GM23338 (cell line): ENCODE results near the gene STK17A. TPM values are rescaled to one million over a fixed set of nuclear protein-coding genes. Genes with fewer than 3 reads are reported as not detected.

ENCODE experiments used
- ATAC-seq: fragments of 200-7000 bp; cut with Tn5 transposase; 3 replicates; pipeline ENCODE4 v1.9.1; 2020
- DNase-seq: peaks from one replicate; pipeline ENCODE4 v3.0.0-alpha.2; 2015; ENCODE audit warnings: low spot score
- H2AFZ ChIP-seq: fragments of 200-600 bp; sonication (generic); 2 replicates; pipeline ENCODE4 v1.8.0; 2016; ENCODE audit warnings: antibody characterized with exemption, mild to moderate bottlenecking, moderate library complexity
- H3F3A ChIP-seq: fragments of 200-600 bp; sonication (generic); replicated peaks from 2 replicates; pipeline ENCODE4 v1.8.0; 2017; ENCODE audit warnings: antibody characterized with exemption, mixed run types, low read depth
- H3K27ac ChIP-seq: fragments of 200-600 bp; sonication (generic); 2 replicates; pipeline ENCODE4 v1.6.1; 2016; ENCODE audit warnings: low read depth
- H3K27me3 ChIP-seq: fragments of 200-600 bp; sonication (generic); 2 replicates; pipeline ENCODE4 v1.8.0; 2016; ENCODE audit warnings: mild to moderate bottlenecking, mixed run types, moderate library complexity; ENCODE audit not compliant: insufficient read depth
- H3K36me3 ChIP-seq: fragments of 200-600 bp; sonication (generic); 2 replicates; pipeline ENCODE4 v1.8.0; 2016; ENCODE audit warnings: mild to moderate bottlenecking; ENCODE audit not compliant: insufficient read depth
- H3K4me1 ChIP-seq: fragments of 200-600 bp; sonication (generic); 2 replicates; pipeline ENCODE4 v1.8.0; 2016; ENCODE audit warnings: mild to moderate bottlenecking, moderate library complexity; ENCODE audit not compliant: insufficient read depth
- H3K4me2 ChIP-seq: fragments of 200-600 bp; sonication (generic); 2 replicates; pipeline ENCODE4 v1.7.1; 2017; ENCODE audit warnings: mixed run types
- H3K4me3 ChIP-seq: fragments of 200-600 bp; sonication (generic); 2 replicates; pipeline ENCODE4 v1.6.1; 2016; ENCODE audit warnings: mixed run types
- H3K79me2 ChIP-seq: fragments of 200-600 bp; sonication (generic); replicated peaks from 2 replicates; pipeline ENCODE4 v1.8.0; 2017; ENCODE audit warnings: mild to moderate bottlenecking; ENCODE audit not compliant: insufficient read depth
- H3K9me2 ChIP-seq: fragments of 200-600 bp; sonication (generic); 2 replicates; pipeline ENCODE4 v1.8.0; 2017; ENCODE audit not compliant: insufficient read depth
- H4K20me1 ChIP-seq: fragments of 200-600 bp; sonication (generic); replicated peaks from 2 replicates; pipeline ENCODE4 v1.8.0; 2017; ENCODE audit warnings: mild to moderate bottlenecking; ENCODE audit not compliant: insufficient read depth
- H3K27ac Mint-ChIP-seq: 2 replicates; pipeline ENCODE4 v1.8.0; 2020; ENCODE audit warnings: inconsistent platforms, mild to moderate bottlenecking, moderate library complexity, mixed read lengths
- H3K27me3 Mint-ChIP-seq: 3 replicates; pipeline ENCODE4 v1.8.0; 2022; ENCODE audit warnings: low read depth, mild to moderate bottlenecking, moderate library complexity, mixed read lengths, inconsistent platforms; ENCODE audit not compliant: insufficient read depth, poor library complexity
- H3K36me3 Mint-ChIP-seq: 3 replicates; pipeline ENCODE4 v1.8.0; 2021; ENCODE audit warnings: low read depth, mild to moderate bottlenecking, inconsistent platforms, moderate library complexity, mixed read lengths
- H3K4me1 Mint-ChIP-seq: 3 replicates; pipeline ENCODE4 v1.8.0; 2020; ENCODE audit warnings: mild to moderate bottlenecking, inconsistent platforms, mixed read lengths
- H3K4me3 Mint-ChIP-seq: 3 replicates; pipeline ENCODE4 v1.8.0; 2021; ENCODE audit warnings: moderate library complexity, mild to moderate bottlenecking, inconsistent platforms, mixed read lengths
- H3K9me3 Mint-ChIP-seq: 3 replicates; pipeline ENCODE4 v1.8.0; 2020; ENCODE audit warnings: moderate library complexity, mild to moderate bottlenecking, inconsistent platforms, mixed read lengths
- CREB1 ChIP-seq: fragments of 250-450 bp; sonication (Bioruptor Pico); IDR thresholded peaks from 2 replicates; pipeline ENCODE4 v1.5.0; 2020; ENCODE audit warnings: low read depth, mild to moderate bottlenecking, moderate library complexity
- EZH2 ChIP-seq: fragments of 200-600 bp; sonication (generic); IDR thresholded peaks from one replicate; pipeline ENCODE4 v1.8.0; 2017; ENCODE audit warnings: antibody characterized with exemption, mild to moderate bottlenecking, low read depth; ENCODE audit not compliant: unreplicated experiment
- EZH2phosphoT487 ChIP-seq: fragments of 200-600 bp; sonication (generic); IDR thresholded peaks from one replicate; pipeline ENCODE4 v1.8.1; 2018; ENCODE audit warnings: antibody characterized with exemption; ENCODE audit not compliant: unreplicated experiment
- JUNB ChIP-seq: IDR thresholded peaks from one replicate; pipeline ENCODE4 v1.6.1; 2016; ENCODE audit warnings: antibody characterized with exemption; ENCODE audit not compliant: unreplicated experiment
- NANOG ChIP-seq: IDR thresholded peaks from 2 replicates; pipeline ENCODE4 v1.6.1; 2016; ENCODE audit warnings: antibody characterized with exemption, borderline replicate concordance
- POLR2AphosphoS5 ChIP-seq: IDR thresholded peaks from 2 replicates; pipeline ENCODE4 v1.6.1; 2016; ENCODE audit warnings: antibody characterized with exemption, low read depth
- STAT1 ChIP-seq: IDR thresholded peaks from one replicate; pipeline ENCODE4 v1.6.1; 2016; ENCODE audit warnings: antibody characterized with exemption; ENCODE audit not compliant: unreplicated experiment
- ZNF114 ChIP-seq: fragments of 250-450 bp; sonication (Bioruptor Pico); IDR thresholded peaks from 2 replicates; pipeline ENCODE4 v1.5.0; 2020; ENCODE audit warnings: mild to moderate bottlenecking, moderate library complexity
- ZNF331 ChIP-seq: fragments of 250-450 bp; sonication (Bioruptor Pico); IDR thresholded peaks from 2 replicates; pipeline ENCODE4 v1.5.0; 2020; ENCODE audit warnings: low read depth, mild to moderate bottlenecking, moderate library complexity
- polyA plus RNA-seq: library from polyadenylated mRNA; unstranded; fragments of >200 nt; fragmentation: Nextera tagmentation; extraction: Ambion mirVana; gene quantifications from 2 replicates; pipeline ENCODE4 v1.2.1, GENCODE V29; 2016
- total RNA-seq: library from RNA; depleted of rRNA; stranded (reverse); fragments of >200 nt; shearing (Covaris generic); gene quantifications from 2 replicates; pipeline ENCODE4 v1.2.3, GENCODE V29; 2014
- TF ChIP-seq, protein P1 (sequence below): fragments of 250-450 bp; sonication (Bioruptor Pico); IDR thresholded peaks from 2 replicates; pipeline ENCODE4 v1.5.0; 2020; ENCODE audit warnings: mild to moderate bottlenecking, moderate library complexity
- TF ChIP-seq, protein P2 (sequence below): IDR thresholded peaks from 2 replicates; pipeline ENCODE4 v1.6.1; 2016; ENCODE audit warnings: antibody characterized with exemption
- TF ChIP-seq, protein P3 (sequence below): IDR thresholded peaks from one replicate; pipeline ENCODE4 v1.6.1; 2018; ENCODE audit warnings: antibody characterized with exemption; ENCODE audit not compliant: unreplicated experiment
- TF ChIP-seq, protein P4 (sequence below), 2 experiments: fragments of 200-600 bp in 1 of 2; sonication (generic) in 1 of 2; conservative IDR thresholded peaks; 2 replicates each; pipeline versions ENCODE4 v1.5.1 to v1.6.1; 2016 to 2017; ENCODE audit warnings: antibody characterized with exemption in 2 of 2, low read depth in 2 of 2, mild to moderate bottlenecking in 2 of 2, moderate library complexity in 1 of 2

The STK17A gene
- total and polyA plus RNA-seq, 2 experiments from 2014 or later = 21.2 to 21.8 TPM

DNA sequence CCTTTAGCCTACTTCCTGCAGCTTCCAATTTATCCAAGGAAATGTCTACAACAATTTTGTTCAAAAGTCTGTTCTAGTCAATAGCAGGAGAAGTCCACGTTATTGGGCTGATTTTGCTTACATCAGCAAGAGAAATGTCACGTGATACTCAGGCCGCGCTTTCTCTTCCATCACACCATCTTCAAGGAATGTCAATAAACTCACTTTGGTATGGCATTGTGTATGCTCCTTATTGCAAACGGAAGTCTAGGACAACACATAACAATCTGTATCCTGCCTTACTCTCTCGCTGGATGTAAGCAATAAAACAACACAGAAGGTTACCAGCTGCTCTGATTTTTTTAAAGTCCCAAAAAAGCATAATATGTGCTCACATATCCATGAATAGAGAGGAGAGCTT lies 17.1 kb upstream of the STK17A start:
- Histone ChIP-seq H3K4me3 (no peak overlapping the region), H3K9me2 (peaks cover 9% of the 10 kb centered on the region; the same call in 1 of the 2 replicates), H3K79me2 (no peaks in the 10 kb centered on the region), H3F3A (no peaks in the 10 kb centered on the region), H3K4me2 (no peak overlapping the region), H4K20me1 (no peaks in the 10 kb centered on the region), H2AFZ (no peak overlapping the region), H3K36me3 (no peaks in the 10 kb centered on the region), H3K4me1 (no peaks in the 10 kb centered on the region), H3K27ac (no peak overlapping the region), H3K27me3 (no peaks in the 10 kb centered on the region)
- ATAC-seq (no peak), DNase-seq (no peak)
- Mint-ChIP-seq H3K27me3 (no peaks in the 10 kb centered on the region), H3K36me3 (no peaks in the 10 kb centered on the region), H3K9me3 (no peaks in the 10 kb centered on the region), H3K27ac (no peak overlapping the region), H3K4me3 (no peak overlapping the region), H3K4me1 (no peaks in the 10 kb centered on the region; the same call in 1 of the 3 replicates)
- TF ChIP-seq POLR2AphosphoS5 = no peak
- TF ChIP-seq NANOG = no peak
- TF ChIP-seq, protein P1, sequence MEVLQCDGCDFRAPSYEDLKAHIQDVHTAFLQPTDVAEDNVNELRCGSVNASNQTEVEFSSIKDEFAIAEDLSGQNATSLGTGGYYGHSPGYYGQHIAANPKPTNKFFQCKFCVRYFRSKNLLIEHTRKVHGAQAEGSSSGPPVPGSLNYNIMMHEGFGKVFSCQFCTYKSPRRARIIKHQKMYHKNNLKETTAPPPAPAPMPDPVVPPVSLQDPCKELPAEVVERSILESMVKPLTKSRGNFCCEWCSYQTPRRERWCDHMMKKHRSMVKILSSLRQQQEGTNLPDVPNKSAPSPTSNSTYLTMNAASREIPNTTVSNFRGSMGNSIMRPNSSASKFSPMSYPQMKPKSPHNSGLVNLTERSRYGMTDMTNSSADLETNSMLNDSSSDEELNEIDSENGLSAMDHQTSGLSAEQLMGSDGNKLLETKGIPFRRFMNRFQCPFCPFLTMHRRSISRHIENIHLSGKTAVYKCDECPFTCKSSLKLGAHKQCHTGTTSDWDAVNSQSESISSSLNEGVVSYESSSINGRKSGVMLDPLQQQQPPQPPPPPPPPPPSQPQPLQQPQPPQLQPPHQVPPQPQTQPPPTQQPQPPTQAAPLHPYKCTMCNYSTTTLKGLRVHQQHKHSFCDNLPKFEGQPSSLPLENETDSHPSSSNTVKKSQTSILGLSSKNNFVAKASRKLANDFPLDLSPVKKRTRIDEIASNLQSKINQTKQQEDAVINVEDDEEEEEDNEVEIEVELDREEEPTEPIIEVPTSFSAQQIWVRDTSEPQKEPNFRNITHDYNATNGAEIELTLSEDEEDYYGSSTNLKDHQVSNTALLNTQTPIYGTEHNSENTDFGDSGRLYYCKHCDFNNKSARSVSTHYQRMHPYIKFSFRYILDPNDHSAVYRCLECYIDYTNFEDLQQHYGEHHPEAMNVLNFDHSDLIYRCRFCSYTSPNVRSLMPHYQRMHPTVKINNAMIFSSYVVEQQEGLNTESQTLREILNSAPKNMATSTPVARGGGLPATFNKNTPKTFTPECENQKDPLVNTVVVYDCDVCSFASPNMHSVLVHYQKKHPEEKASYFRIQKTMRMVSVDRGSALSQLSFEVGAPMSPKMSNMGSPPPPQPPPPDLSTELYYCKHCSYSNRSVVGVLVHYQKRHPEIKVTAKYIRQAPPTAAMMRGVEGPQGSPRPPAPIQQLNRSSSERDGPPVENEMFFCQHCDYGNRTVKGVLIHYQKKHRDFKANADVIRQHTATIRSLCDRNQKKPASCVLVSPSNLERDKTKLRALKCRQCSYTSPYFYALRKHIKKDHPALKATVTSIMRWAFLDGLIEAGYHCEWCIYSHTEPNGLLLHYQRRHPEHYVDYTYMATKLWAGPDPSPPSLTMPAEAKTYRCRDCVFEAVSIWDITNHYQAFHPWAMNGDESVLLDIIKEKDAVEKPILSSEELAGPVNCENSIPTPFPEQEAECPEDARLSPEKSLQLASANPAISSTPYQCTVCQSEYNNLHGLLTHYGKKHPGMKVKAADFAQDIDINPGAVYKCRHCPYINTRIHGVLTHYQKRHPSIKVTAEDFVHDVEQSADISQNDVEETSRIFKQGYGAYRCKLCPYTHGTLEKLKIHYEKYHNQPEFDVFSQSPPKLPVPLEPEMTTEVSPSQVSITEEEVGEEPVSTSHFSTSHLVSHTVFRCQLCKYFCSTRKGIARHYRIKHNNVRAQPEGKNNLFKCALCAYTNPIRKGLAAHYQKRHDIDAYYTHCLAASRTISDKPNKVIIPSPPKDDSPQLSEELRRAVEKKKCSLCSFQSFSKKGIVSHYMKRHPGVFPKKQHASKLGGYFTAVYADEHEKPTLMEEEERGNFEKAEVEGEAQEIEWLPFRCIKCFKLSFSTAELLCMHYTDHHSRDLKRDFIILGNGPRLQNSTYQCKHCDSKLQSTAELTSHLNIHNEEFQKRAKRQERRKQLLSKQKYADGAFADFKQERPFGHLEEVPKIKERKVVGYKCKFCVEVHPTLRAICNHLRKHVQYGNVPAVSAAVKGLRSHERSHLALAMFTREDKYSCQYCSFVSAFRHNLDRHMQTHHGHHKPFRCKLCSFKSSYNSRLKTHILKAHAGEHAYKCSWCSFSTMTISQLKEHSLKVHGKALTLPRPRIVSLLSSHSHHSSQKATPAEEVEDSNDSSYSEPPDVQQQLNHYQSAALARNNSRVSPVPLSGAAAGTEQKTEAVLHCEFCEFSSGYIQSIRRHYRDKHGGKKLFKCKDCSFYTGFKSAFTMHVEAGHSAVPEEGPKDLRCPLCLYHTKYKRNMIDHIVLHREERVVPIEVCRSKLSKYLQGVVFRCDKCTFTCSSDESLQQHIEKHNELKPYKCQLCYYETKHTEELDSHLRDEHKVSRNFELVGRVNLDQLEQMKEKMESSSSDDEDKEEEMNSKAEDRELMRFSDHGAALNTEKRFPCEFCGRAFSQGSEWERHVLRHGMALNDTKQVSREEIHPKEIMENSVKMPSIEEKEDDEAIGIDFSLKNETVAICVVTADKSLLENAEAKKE (CRISPR knock-in tag) = no peak
- TF ChIP-seq CREB1 (CRISPR knock-in tag) = no peak
- no peak for TF ChIP-seq EZH2phosphoT487
- TF ChIP-seq STAT1 = no peak
- TF ChIP-seq ZNF114 (CRISPR knock-in tag) = no peak
- TF ChIP-seq, protein P2, sequence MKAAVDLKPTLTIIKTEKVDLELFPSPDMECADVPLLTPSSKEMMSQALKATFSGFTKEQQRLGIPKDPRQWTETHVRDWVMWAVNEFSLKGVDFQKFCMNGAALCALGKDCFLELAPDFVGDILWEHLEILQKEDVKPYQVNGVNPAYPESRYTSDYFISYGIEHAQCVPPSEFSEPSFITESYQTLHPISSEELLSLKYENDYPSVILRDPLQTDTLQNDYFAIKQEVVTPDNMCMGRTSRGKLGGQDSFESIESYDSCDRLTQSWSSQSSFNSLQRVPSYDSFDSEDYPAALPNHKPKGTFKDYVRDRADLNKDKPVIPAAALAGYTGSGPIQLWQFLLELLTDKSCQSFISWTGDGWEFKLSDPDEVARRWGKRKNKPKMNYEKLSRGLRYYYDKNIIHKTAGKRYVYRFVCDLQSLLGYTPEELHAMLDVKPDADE = no peak
- TF ChIP-seq, protein P3, sequence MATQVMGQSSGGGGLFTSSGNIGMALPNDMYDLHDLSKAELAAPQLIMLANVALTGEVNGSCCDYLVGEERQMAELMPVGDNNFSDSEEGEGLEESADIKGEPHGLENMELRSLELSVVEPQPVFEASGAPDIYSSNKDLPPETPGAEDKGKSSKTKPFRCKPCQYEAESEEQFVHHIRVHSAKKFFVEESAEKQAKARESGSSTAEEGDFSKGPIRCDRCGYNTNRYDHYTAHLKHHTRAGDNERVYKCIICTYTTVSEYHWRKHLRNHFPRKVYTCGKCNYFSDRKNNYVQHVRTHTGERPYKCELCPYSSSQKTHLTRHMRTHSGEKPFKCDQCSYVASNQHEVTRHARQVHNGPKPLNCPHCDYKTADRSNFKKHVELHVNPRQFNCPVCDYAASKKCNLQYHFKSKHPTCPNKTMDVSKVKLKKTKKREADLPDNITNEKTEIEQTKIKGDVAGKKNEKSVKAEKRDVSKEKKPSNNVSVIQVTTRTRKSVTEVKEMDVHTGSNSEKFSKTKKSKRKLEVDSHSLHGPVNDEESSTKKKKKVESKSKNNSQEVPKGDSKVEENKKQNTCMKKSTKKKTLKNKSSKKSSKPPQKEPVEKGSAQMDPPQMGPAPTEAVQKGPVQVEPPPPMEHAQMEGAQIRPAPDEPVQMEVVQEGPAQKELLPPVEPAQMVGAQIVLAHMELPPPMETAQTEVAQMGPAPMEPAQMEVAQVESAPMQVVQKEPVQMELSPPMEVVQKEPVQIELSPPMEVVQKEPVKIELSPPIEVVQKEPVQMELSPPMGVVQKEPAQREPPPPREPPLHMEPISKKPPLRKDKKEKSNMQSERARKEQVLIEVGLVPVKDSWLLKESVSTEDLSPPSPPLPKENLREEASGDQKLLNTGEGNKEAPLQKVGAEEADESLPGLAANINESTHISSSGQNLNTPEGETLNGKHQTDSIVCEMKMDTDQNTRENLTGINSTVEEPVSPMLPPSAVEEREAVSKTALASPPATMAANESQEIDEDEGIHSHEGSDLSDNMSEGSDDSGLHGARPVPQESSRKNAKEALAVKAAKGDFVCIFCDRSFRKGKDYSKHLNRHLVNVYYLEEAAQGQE = no peak
- no peak for TF ChIP-seq EZH2
- no peak for TF ChIP-seq ZNF331 (CRISPR knock-in tag)
- TF ChIP-seq JUNB = no peak
- TF ChIP-seq, protein P4, sequence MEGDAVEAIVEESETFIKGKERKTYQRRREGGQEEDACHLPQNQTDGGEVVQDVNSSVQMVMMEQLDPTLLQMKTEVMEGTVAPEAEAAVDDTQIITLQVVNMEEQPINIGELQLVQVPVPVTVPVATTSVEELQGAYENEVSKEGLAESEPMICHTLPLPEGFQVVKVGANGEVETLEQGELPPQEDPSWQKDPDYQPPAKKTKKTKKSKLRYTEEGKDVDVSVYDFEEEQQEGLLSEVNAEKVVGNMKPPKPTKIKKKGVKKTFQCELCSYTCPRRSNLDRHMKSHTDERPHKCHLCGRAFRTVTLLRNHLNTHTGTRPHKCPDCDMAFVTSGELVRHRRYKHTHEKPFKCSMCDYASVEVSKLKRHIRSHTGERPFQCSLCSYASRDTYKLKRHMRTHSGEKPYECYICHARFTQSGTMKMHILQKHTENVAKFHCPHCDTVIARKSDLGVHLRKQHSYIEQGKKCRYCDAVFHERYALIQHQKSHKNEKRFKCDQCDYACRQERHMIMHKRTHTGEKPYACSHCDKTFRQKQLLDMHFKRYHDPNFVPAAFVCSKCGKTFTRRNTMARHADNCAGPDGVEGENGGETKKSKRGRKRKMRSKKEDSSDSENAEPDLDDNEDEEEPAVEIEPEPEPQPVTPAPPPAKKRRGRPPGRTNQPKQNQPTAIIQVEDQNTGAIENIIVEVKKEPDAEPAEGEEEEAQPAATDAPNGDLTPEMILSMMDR (conservative IDR thresholded peaks at IDR 0.05; ENCODE audit: low read depth in 2 of 2) = no peak
